M059J (cell line): ENCODE data around the gene SLC34A1. TPM values are rescaled to one million over a fixed set of nuclear protein-coding genes. Genes with fewer than 3 reads are reported as not detected.

Experiments
- DNase-seq: peaks from one replicate; pipeline ENCODE4 v3.0.0-alpha.2; 2012; ENCODE audit warnings: low read depth
- total RNA-seq: library from RNA; depleted of rRNA; stranded (reverse); fragments of >200 nt; shearing (Covaris generic); gene quantifications from 2 replicates; pipeline ENCODE4 v1.2.3, GENCODE V29; 2014

SLC34A1 gene
- total RNA-seq, 1 experiment from 2014 or later: 0.02 TPM

- no peak for DNase-seq
These were observed 47.3 kb downstream of the SLC34A1 start for GRCh38 chr5:177431317-177432142.

- DNase-seq: no peak
These were observed 48.1 kb downstream of the SLC34A1 start for GRCh38 chr5:177432143-177432838.

- DNase-seq: no peak
These were observed 48.8 kb downstream of the SLC34A1 start for GRCh38 chr5:177432839-177433657.

- DNase-seq: no peak
These were observed 49.5 kb downstream of the SLC34A1 start for GRCh38 chr5:177433658-177434217.

GRCh38 chr5:177434437-177434836, 50.2 kb downstream of the SLC34A1 start:
- no peak for DNase-seq

GRCh38 chr5:177434942-177435738, 50.9 kb downstream of the SLC34A1 start:
- no peak for DNase-seq

- DNase-seq: no peak
These were observed 51.8 kb downstream of the SLC34A1 start for GRCh38 chr5:177435847-177436536.

- no peak for DNase-seq
These were observed 53.4 kb downstream of the SLC34A1 start for GRCh38 chr5:177437623-177438022.

- DNase-seq: no peak
These were observed 54.2 kb downstream of the SLC34A1 start for GRCh38 chr5:177438468-177438867.

GRCh38 chr5:177439518-177440053, 55.4 kb downstream of the SLC34A1 start:
- DNase-seq: no peak

- no peak for DNase-seq
These were observed 56.2 kb downstream of the SLC34A1 start for GRCh38 chr5:177440211-177440989.

- no peak for DNase-seq
These were observed 57.0 kb downstream of the SLC34A1 start for GRCh38 chr5:177440990-177441780.

- no peak for DNase-seq
These were observed 58.0 kb downstream of the SLC34A1 start for GRCh38 chr5:177442066-177442826.

GRCh38 chr5:177443144-177443983, 59.1 kb downstream of the SLC34A1 start:
- DNase-seq: no peak

GRCh38 chr5:177444106-177445051, 60.1 kb downstream of the SLC34A1 start:
- DNase-seq: no peak
